Stomach (tissue), 9 donors: ENCODE measurements around the gene DEPDC1. TPM values are rescaled to one million over a fixed set of nuclear protein-coding genes. Genes with fewer than 3 reads are reported as not detected.

ENCODE experiments used
- DNase-seq, 2 donors: peaks; one replicate each; pipeline versions ENCODE4 v3.0.0 to v3.0.0-alpha.2; 2013 to 2019
- H3K27ac ChIP-seq, 5 donors: fragments of 200-600 bp in 4 of 5; sonication (generic) in 4 of 5; one replicate each; pipeline ENCODE4 v1.5.1; 2013 to 2019; ENCODE audit warnings: mild to moderate bottlenecking in 1 of 5, moderate library complexity in 1 of 5
- H3K27me3 ChIP-seq, 3 donors: fragments of 200-600 bp; sonication (generic); one replicate each; pipeline ENCODE4 v1.5.1; 2017 to 2019; ENCODE audit warnings: mixed run types in 1 of 3
- H3K36me3 ChIP-seq, 4 donors: fragments of 200-600 bp; sonication (generic); 1 replicate in 3 of 4; 2 replicates in 1 of 4; pipeline ENCODE4 v1.5.1; 2016 to 2019
- H3K4me1 ChIP-seq, 4 donors: fragments of 200-600 bp; sonication (generic); one replicate each; pipeline ENCODE4 v1.5.1; 2016 to 2019
- H3K4me3 ChIP-seq, 4 donors: fragments of 200-600 bp; sonication (generic) in 3 of 4; one replicate each; pipeline ENCODE4 v1.5.1; 2016 to 2019; ENCODE audit warnings: mild to moderate bottlenecking in 1 of 4
- H3K9me3 ChIP-seq, 4 donors: fragments of 200-600 bp; sonication (generic); one replicate each; pipeline ENCODE4 v1.5.1; 2016 to 2019
- CTCF ChIP-seq, 7 experiments: fragments of 450-650 bp in 4 of 7; fragments of 200-600 bp in 3 of 7; sonication (generic) in 3 of 7; IDR thresholded peaks; one replicate each; pipeline ENCODE4 v1.5.1; 2016 to 2019; ENCODE audit warnings: antibody characterized with exemption in 7 of 7, control low read depth in 2 of 7, mild to moderate bottlenecking in 1 of 7
- EP300 ChIP-seq: sonication (generic); formaldehyde crosslinking; IDR thresholded peaks from one replicate; pipeline ENCODE4 v1.6.1; 2017; ENCODE audit warnings: antibody characterized with exemption
- POLR2A ChIP-seq, 4 donors: fragments of 450-650 bp; IDR thresholded peaks; one replicate each; pipeline ENCODE4 v1.6.1; 2016; ENCODE audit warnings: antibody characterized with exemption in 4 of 4, control low read depth in 2 of 4, mild to moderate bottlenecking in 1 of 4, moderate library complexity in 1 of 4
- POLR2AphosphoS5 ChIP-seq, 3 donors: sonication (generic); formaldehyde crosslinking; IDR thresholded peaks; one replicate each; pipeline ENCODE4 v1.6.1; 2016; ENCODE audit warnings: antibody characterized with exemption in 3 of 3
- WGBS, 5 donors: extraction: QIAGEN DNeasy Blood & Tissue Kit in 3 of 5; methylation state at CpG; one replicate each; pipeline versions ENCODE4 v1.1.5 to v1.1.7; 2013 to 2018; 5-methylcytosine and 5-hydroxymethylcytosine counted together
- intact Hi-C: fragments of 100-400 bp; cut with DNase I; formaldehyde crosslinking; loops from one replicate; pipeline ENCODE4 v1.15.1; 2023; ENCODE audit warnings: low total_unique reads
- polyA plus RNA-seq, 3 donors: library from polyadenylated mRNA; stranded (reverse); fragments of 200-250 nt; gene quantifications; one replicate each; pipeline ENCODE4 v1.2.3, GENCODE V29; 2013
- small RNA-seq, 4 donors: library from RNA; depleted of rRNA; stranded (forward); fragments of <200 nt; gene quantifications; one replicate each; pipeline ENCODE3, GENCODE V24; 2016
- total RNA-seq, 5 donors: library from RNA; depleted of rRNA; stranded (reverse); fragments of >200 nt; gene quantifications; one replicate each; pipeline versions ENCODE4 v1.1.0 to v1.2.3, GENCODE V29; 2014 to 2016
- donor health status: healthy with polysubstance abuse.
- donor health status: Bipolar disorder and iron deficiency.
- donor health status: healthy.

DEPDC1 gene
- total and polyA plus RNA-seq, 8 donors = 0.29 to 16.3 (median 2.4) TPM; not detected in 1

- Histone ChIP-seq H3K4me1 (no peaks in the 10 kb centered on the region), H3K36me3 (no peaks in the 10 kb centered on the region), H3K27ac (no peak overlapping the region), H3K27me3 (no peaks in the 10 kb centered on the region), H3K4me3 (no peak overlapping the region), H3K9me3 (no peaks in the 10 kb centered on the region)
- DNase-seq = no peak
- TF ChIP-seq CTCF (IDR thresholded peaks at IDR 0.05) = no peak
- no peak for TF ChIP-seq POLR2A (IDR thresholded peaks at IDR 0.05)
- TF ChIP-seq POLR2AphosphoS5 (IDR thresholded peaks at IDR 0.05) = no peak
- no peak for TF ChIP-seq EP300
- intact Hi-C loops = no loop called here
- WGBS, 5 donors = 27 to 63% (median 48%) methylated on average over 3 of the region's 3 CpGs
Measured at GRCh38 chr1:68431076-68431475, 65.8 kb downstream of the DEPDC1 start.

- H3K4me3 ChIP-seq = no peak overlapping the region
- DNase-seq = no peak
- no peaks in the 10 kb centered on the region for H3K4me1 ChIP-seq
- no peaks in the 10 kb centered on the region for H3K9me3 ChIP-seq
- no peak overlapping the region for H3K27ac ChIP-seq
- H3K27me3 ChIP-seq = no peaks in the 10 kb centered on the region
- 74 to 83% (median 81%) methylated on average over 4 of the region's 4 CpGs for WGBS, 5 donors
- H3K36me3 ChIP-seq = no peaks in the 10 kb centered on the region
- TF ChIP-seq CTCF (IDR thresholded peaks at IDR 0.05) = no peak
- TF ChIP-seq POLR2AphosphoS5 (IDR thresholded peaks at IDR 0.05) = no peak
- TF ChIP-seq POLR2A (IDR thresholded peaks at IDR 0.05) = no peak
- TF ChIP-seq EP300 = no peak
- intact Hi-C loops = no loop called here
Measured at GRCh38 chr1:68429233-68429808, 67.6 kb downstream of the DEPDC1 start.

- WGBS, 5 donors = 84 to 92% (median 90%) methylated on average over 2 of the region's 2 CpGs
- intact Hi-C loops = no loop called here
- H3K9me3 ChIP-seq = no peaks in the 10 kb centered on the region
- no peak for DNase-seq
- no peaks in the 10 kb centered on the region for H3K36me3 ChIP-seq
- no peak overlapping the region for H3K27ac ChIP-seq
- H3K4me3 ChIP-seq = no peak overlapping the region
- H3K4me1 ChIP-seq = no peaks in the 10 kb centered on the region
- H3K27me3 ChIP-seq = no peaks in the 10 kb centered on the region
- TF ChIP-seq CTCF (IDR thresholded peaks at IDR 0.05) (no peak), POLR2A (IDR thresholded peaks at IDR 0.05) (no peak), EP300 (no peak), POLR2AphosphoS5 (IDR thresholded peaks at IDR 0.05) (no peak)
Measured at GRCh38 chr1:68426594-68426993, 70.3 kb downstream of the DEPDC1 start.

Small RNA genes lying within 50 kb of the gene (small RNA-seq; reads per million reads assigned to genes)
- gene TXNP2 = 0 reads per million in 4 donors

Other genes starting within 250 kb of the DEPDC1 start
- gene RPE65, start 47.1 kb downstream of the DEPDC1 start, total RNA-seq = 1 to 10 TPM in 1 of 5 donors, under 1 TPM in 2, not detected in 2; 0.43 to 1.7 (median 0.58) TPM
- gene RPE65, start 47.1 kb downstream of the DEPDC1 start, polyA plus RNA-seq = under 1 TPM in 2 of 3 donors, not detected in 1; 0.03 to 0.46 TPM